ENCODE measurements around the gene UBR1.
"Not testable (repeated sequence)": the region's sequence is repeated elsewhere in the genome, so short reads cannot be mapped to it uniquely, and the experiment has no call there.

UBR1 gene

DNA sequence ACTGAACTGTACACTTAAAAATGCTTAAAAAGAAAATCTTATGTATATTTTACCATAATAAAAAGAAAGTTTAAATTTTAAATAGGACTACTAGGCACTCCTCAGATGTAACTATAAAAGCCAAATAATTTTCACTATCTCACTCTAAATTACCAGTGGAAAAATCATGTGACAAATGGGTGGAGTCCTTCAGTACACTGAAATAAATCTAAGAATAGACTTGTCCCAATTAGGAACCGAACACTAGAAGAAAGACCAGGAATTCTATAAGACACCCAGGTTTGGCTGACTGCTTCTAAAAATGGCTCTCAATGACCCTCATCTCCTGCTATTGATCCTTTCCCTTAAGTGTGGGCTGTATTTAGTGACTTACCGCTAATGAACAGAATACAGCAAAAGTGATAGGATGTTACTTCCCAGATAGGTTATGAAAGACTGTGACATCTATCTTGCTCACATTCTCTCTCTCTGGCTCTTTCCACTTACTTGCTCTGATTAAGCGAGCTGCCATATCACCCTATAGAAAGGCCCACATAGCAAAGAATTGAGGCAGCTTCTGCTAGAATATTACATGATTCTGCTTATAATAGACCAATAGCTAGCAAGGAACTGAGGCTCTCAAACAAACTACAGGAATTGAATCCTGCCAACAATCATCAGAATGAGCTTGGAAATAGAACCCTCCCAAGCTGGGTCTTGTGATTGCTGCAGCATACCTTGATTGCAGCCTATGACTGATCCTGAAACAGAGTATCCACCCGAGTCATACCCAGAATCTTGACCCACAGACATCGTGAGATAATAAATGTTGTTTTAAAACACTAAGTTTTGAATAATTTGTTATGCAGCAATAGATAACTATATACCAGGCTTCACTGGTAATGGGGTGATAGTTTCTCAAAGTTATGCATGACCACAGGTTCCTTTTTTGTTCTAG lies 202.2 kb downstream of the UBR1 start:
- Histone ChIP-seq H3K27me3 (no peaks in the 10 kb centered on the region), H3K4me1 (no peaks in the 10 kb centered on the region), H3K9me3 (no peaks in the 10 kb centered on the region), H3K4me3 (ENCODE audit: low read depth, low read length) (no peak overlapping the region), H3K36me3 (no peaks in the 10 kb centered on the region; the same call in 1 of the 2 replicates)
- no peak for DNase-seq
- TF ChIP-seq, protein P1, sequence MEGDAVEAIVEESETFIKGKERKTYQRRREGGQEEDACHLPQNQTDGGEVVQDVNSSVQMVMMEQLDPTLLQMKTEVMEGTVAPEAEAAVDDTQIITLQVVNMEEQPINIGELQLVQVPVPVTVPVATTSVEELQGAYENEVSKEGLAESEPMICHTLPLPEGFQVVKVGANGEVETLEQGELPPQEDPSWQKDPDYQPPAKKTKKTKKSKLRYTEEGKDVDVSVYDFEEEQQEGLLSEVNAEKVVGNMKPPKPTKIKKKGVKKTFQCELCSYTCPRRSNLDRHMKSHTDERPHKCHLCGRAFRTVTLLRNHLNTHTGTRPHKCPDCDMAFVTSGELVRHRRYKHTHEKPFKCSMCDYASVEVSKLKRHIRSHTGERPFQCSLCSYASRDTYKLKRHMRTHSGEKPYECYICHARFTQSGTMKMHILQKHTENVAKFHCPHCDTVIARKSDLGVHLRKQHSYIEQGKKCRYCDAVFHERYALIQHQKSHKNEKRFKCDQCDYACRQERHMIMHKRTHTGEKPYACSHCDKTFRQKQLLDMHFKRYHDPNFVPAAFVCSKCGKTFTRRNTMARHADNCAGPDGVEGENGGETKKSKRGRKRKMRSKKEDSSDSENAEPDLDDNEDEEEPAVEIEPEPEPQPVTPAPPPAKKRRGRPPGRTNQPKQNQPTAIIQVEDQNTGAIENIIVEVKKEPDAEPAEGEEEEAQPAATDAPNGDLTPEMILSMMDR (IDR thresholded peaks at IDR 0.05; ENCODE audit: low read depth, low read length), result no peak

DNA sequence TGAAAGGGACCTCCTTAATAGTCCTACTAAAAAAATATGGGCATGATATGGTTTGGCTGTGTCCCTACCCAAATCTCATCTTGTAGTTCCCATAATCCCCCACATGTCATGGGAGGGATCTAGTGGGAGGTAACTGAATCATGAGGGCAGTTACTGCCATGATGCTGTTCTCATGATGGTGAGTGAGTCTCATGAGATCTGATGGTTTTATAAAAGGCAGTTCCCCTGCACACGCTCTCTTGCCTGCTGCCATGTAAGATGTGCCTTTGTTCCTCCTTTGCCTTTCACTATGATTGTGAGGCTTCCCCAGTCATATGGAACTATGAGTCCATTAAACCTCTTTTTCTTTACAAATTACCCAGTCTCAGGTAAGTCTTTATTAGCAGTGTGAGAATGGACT lies 211.9 kb downstream of the UBR1 start:
- not testable (repeated sequence) for H3K9me3 ChIP-seq; DNase-seq; H3K36me3 ChIP-seq; H3K4me3 ChIP-seq (ENCODE audit: low read depth, low read length); H3K4me1 ChIP-seq; H3K27me3 ChIP-seq
